Smooth muscle cell (in vitro differentiated cells): ENCODE data around the gene LRRC57. TPM values are rescaled to one million over a fixed set of nuclear protein-coding genes. Genes with fewer than 3 reads are reported as not detected.

Source experiments
- DNase-seq: peaks from one replicate; lab custom pipeline; 2025; ENCODE audit not compliant: unreplicated experiment; lab: John Stamatoyannopoulos, UW
- H2AFZ ChIP-seq: fragments of 200-600 bp; sonication (generic); 2 replicates; pipeline ENCODE4 v1.6.0; 2016; ENCODE audit warnings: antibody characterized with exemption, low read depth, mild to moderate bottlenecking
- H3F3A ChIP-seq: fragments of 200-600 bp; sonication (generic); 2 replicates; pipeline ENCODE4 v1.6.0; 2017; ENCODE audit warnings: antibody characterized with exemption, low read depth
- H3K27ac ChIP-seq: fragments of 200-600 bp; sonication (generic); 2 replicates; pipeline ENCODE4 v1.5.1; 2016; ENCODE audit warnings: low read depth, mild to moderate bottlenecking
- H3K27me3 ChIP-seq: fragments of 200-600 bp; sonication (generic); 2 replicates; pipeline ENCODE4 v1.6.1; 2016; ENCODE audit warnings: low read depth, mild to moderate bottlenecking
- H3K36me3 ChIP-seq: fragments of 200-600 bp; sonication (generic); 2 replicates; pipeline ENCODE4 v1.5.1; 2016; ENCODE audit warnings: low read depth
- H3K4me1 ChIP-seq: fragments of 200-600 bp; sonication (generic); 2 replicates; pipeline ENCODE4 v1.5.1; 2016; ENCODE audit warnings: low read depth
- H3K4me2 ChIP-seq: fragments of 200-600 bp; sonication (generic); 2 replicates; pipeline ENCODE4 v1.6.0; 2016; ENCODE audit warnings: mild to moderate bottlenecking
- H3K4me3 ChIP-seq: fragments of 200-600 bp; sonication (generic); 2 replicates; pipeline ENCODE4 v1.5.1; 2016; ENCODE audit warnings: mild to moderate bottlenecking
- H3K79me2 ChIP-seq: fragments of 200-600 bp; sonication (generic); 2 replicates; pipeline ENCODE4 v1.6.0; 2016; ENCODE audit warnings: low read depth, mild to moderate bottlenecking
- H3K9ac ChIP-seq: fragments of 200-600 bp; sonication (generic); 2 replicates; pipeline ENCODE4 v1.6.0; 2016; ENCODE audit warnings: low read depth
- H3K9me3 ChIP-seq: fragments of 200-600 bp; sonication (generic); replicated peaks from 2 replicates; pipeline ENCODE4 v1.5.1; 2016; ENCODE audit warnings: low read depth
- H4K20me1 ChIP-seq: fragments of 200-600 bp; sonication (generic); 2 replicates; pipeline ENCODE4 v1.6.0; 2016; ENCODE audit warnings: low read depth
- CTCF ChIP-seq: fragments of 200-600 bp; sonication (generic); IDR thresholded peaks from 2 replicates; pipeline ENCODE4 v1.5.1; 2017; ENCODE audit warnings: borderline replicate concordance, mild to moderate bottlenecking, antibody characterized with exemption; ENCODE audit not compliant: insufficient read depth, poor library complexity, severe bottlenecking
- WGBS: methylation state at CpG from one replicate; pipeline ENCODE4 v1.1.7; 2016; ENCODE audit warnings: low lambda C conversion rate; 5-methylcytosine and 5-hydroxymethylcytosine counted together
- polyA plus RNA-seq: library from polyadenylated mRNA; unstranded; fragments of >200 nt; fragmentation: Nextera tagmentation; extraction: Ambion mirVana; gene quantifications from 2 replicates; pipeline ENCODE4 v1.2.1, GENCODE V29; 2016
- total RNA-seq: library from RNA; depleted of rRNA; stranded (reverse); fragments of >200 nt; gene quantifications from 2 replicates; pipeline ENCODE4 v1.2.3, GENCODE V29; 2014

Gene LRRC57
- total and polyA plus RNA-seq, 2 experiments from 2014 or later = 11.0 to 25.1 TPM

GRCh38 chr15:42544853-42545629, 3.6 kb downstream of the LRRC57 start:
- Histone ChIP-seq H2AFZ (no peak overlapping the region), H4K20me1 (no peaks in the 10 kb centered on the region), H3K9me3 (no peaks in the 10 kb centered on the region), H3K9ac (no peak overlapping the region), H3F3A (peaks cover 8% of the 10 kb centered on the region), H3K27ac (no peak overlapping the region), H3K4me3 (no peak overlapping the region), H3K4me2 (no peak overlapping the region), H3K36me3 (peaks cover 10% of the 10 kb centered on the region), H3K4me1 (peaks cover 12% of the 10 kb centered on the region), H3K27me3 (no peaks in the 10 kb centered on the region), H3K79me2 (peaks cover 31% of the 10 kb centered on the region)
- no peak for DNase-seq
- no peak for TF ChIP-seq CTCF
- 96% methylated on average over 4 of the region's 4 CpGs for WGBS

- Histone ChIP-seq H3K4me2 (no peak overlapping the region), H3F3A (peaks cover 6% of the 10 kb centered on the region), H4K20me1 (no peaks in the 10 kb centered on the region), H3K36me3 (peaks cover 20% of the 10 kb centered on the region), H2AFZ (no peak overlapping the region), H3K4me1 (no peaks in the 10 kb centered on the region), H3K79me2 (no peaks in the 10 kb centered on the region), H3K4me3 (no peak overlapping the region), H3K9me3 (no peaks in the 10 kb centered on the region), H3K27me3 (no peaks in the 10 kb centered on the region), H3K27ac (no peak overlapping the region), H3K9ac (no peak overlapping the region)
- WGBS = 94% methylated on average over 1 of the region's 1 CpG
- no peak for DNase-seq
- TF ChIP-seq CTCF = no peak
These were observed 15.3 kb downstream of the LRRC57 start for GRCh38 chr15:42533246-42533645.

GRCh38 chr15:42528970-42529369, 19.6 kb downstream of the LRRC57 start:
- H3K4me2 ChIP-seq = no peak overlapping the region
- WGBS = 94% methylated on average over 3 of the region's 3 CpGs
- no peaks in the 10 kb centered on the region for H3F3A ChIP-seq
- no peak overlapping the region for H2AFZ ChIP-seq
- no peaks in the 10 kb centered on the region for H4K20me1 ChIP-seq
- H3K4me3 ChIP-seq = no peak overlapping the region
- H3K27me3 ChIP-seq = no peaks in the 10 kb centered on the region
- no peak for DNase-seq
- H3K36me3 ChIP-seq = peaks cover 20% of the 10 kb centered on the region
- H3K27ac ChIP-seq = no peak overlapping the region
- H3K4me1 ChIP-seq = no peaks in the 10 kb centered on the region
- no peak for TF ChIP-seq CTCF
- H3K9me3 ChIP-seq = no peaks in the 10 kb centered on the region
- no peak overlapping the region for H3K9ac ChIP-seq
- no peaks in the 10 kb centered on the region for H3K79me2 ChIP-seq

GRCh38 chr15:42523331-42523730, 25.3 kb downstream of the LRRC57 start:
- no peak overlapping the region for H2AFZ ChIP-seq
- peaks cover 3% of the 10 kb centered on the region for H3K79me2 ChIP-seq
- DNase-seq = no peak
- H4K20me1 ChIP-seq = no peaks in the 10 kb centered on the region
- no peaks in the 10 kb centered on the region for H3K27me3 ChIP-seq
- no peak overlapping the region for H3K4me3 ChIP-seq
- no peak overlapping the region for H3K4me2 ChIP-seq
- H3K9ac ChIP-seq = no peak overlapping the region
- 85% methylated on average over 2 of the region's 2 CpGs for WGBS
- no peaks in the 10 kb centered on the region for H3K9me3 ChIP-seq
- H3K36me3 ChIP-seq = peaks cover 4% of the 10 kb centered on the region
- H3K27ac ChIP-seq = no peak overlapping the region
- H3K4me1 ChIP-seq = no peaks in the 10 kb centered on the region
- no peak for TF ChIP-seq CTCF
- H3F3A ChIP-seq = no peaks in the 10 kb centered on the region
